GM19239 (cell line): ENCODE measurements around the gene DAGLA.

Experiments used
- DNase-seq: peaks from one replicate; pipeline ENCODE4 v3.0.0; 2011; ENCODE audit warnings: low spot score; ENCODE audit not compliant: insufficient read length
- FAIRE-seq: peaks from 2 replicates; lab custom pipeline; 2011; peaks lifted over from hg19 to GRCh38; lab: Jason Lieb, UNC

The DAGLA gene

GRCh38 chr11:61791737-61792309 lies 111.6 kb downstream of the DAGLA start:
- DNase-seq, result no peak
- FAIRE-seq, result no peak

GRCh38 chr11:61792310-61793082 lies 112.3 kb downstream of the DAGLA start, which contains the start of the genes FEN1 and TMEM258:
TSS of gene FEN1 (plus strand) at chr11:61792911. CDS start at chr11:61795362, 2,451 bp downstream.
TSS of gene TMEM258 (minus strand) at chr11:61792599. CDS start at chr11:61792558, 41 bp downstream.
- peak; percentile 92 for FAIRE-seq
- DNase-seq, result peak; percentile 89

GRCh38 chr11:61793083-61793828 lies 113.1 kb downstream of the DAGLA start:
- FAIRE-seq (no peak), DNase-seq (no peak)

- FAIRE-seq (no peak), DNase-seq (no peak)
Measured at GRCh38 chr11:61793829-61794204, 113.6 kb downstream of the DAGLA start.

- FAIRE-seq (no peak), DNase-seq (no peak)
Measured at GRCh38 chr11:61794579-61794978, 114.4 kb downstream of the DAGLA start.

- no peak for FAIRE-seq
Measured at GRCh38 chr11:61795459-61795858, 115.3 kb downstream of the DAGLA start.

GRCh38 chr11:61795876-61796526 lies 115.8 kb downstream of the DAGLA start:
- FAIRE-seq (no peak), DNase-seq (no peak)

More at GRCh38 chr11:61795459-61795858, 115.3 kb downstream of the DAGLA start:
- DNase-seq, result no peak
